Activated CD4-positive, alpha-beta T cell treated with anti-CD3 and anti-CD28 coated beads for 24 hours (primary cell): ENCODE results near the gene DNAJB8.

ENCODE experiments used
- DNase-seq, 2 donors: peaks; one replicate each; pipeline ENCODE4 v3.0.0-alpha.2; 2020; ENCODE audit warnings: low read depth in 2 of 2

DNAJB8 gene

GRCh38 chr3:128493570-128494366 lies 27.1 kb upstream of the DNAJB8 start:
- no peak for DNase-seq

DNA sequence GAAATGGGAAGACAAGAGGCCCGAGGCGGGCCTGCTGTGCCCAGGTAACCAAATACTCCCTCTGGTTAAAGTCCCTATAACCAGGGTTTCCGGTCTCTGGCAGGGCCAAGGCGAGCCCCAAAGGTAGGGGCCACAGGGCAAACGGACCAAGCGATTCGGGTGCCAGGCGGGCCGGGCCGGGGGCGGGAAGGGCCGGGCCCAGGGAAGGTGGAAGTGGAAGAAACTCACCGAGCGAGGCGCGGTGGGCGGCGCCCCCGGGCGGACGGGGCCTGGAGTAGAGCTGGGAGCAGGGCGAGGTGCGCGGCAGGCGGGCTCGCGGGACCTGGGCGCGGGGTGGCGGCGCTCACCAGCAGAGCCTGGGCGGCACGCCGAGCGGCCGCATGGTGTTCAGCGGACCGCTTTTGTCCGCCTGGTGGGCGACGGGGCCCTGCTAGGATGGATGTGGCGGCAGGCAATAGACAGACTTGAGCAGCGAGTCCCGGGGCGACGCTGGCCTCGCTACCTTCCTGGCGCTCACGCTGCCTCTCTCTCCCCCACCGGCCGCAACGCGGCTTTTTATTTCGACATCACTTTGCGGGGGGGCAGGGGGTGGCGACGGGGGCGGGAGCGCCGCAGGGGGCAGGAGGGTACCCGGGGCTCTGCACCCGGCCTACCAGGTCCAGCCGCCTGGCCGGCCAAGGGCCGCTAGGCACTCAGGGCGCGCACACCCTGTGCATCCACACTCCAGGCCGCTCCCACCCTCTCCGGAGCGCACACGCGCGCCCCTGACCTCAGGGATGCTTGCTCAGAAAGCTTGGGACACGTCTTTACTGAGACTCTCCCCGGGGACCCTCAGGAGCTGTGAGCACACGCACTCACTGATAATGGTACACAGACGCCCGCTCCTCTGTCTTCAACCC lies 26.2 kb upstream of the DNAJB8 start, which contains the start of gene GATA2:
Gene GATA2, minus strand, starts transcription at position 531 of the 899 bp plus-strand sequence. CDS start 6,170 bp downstream, outside the sequence.
- DNase-seq, result no peak

DNA sequence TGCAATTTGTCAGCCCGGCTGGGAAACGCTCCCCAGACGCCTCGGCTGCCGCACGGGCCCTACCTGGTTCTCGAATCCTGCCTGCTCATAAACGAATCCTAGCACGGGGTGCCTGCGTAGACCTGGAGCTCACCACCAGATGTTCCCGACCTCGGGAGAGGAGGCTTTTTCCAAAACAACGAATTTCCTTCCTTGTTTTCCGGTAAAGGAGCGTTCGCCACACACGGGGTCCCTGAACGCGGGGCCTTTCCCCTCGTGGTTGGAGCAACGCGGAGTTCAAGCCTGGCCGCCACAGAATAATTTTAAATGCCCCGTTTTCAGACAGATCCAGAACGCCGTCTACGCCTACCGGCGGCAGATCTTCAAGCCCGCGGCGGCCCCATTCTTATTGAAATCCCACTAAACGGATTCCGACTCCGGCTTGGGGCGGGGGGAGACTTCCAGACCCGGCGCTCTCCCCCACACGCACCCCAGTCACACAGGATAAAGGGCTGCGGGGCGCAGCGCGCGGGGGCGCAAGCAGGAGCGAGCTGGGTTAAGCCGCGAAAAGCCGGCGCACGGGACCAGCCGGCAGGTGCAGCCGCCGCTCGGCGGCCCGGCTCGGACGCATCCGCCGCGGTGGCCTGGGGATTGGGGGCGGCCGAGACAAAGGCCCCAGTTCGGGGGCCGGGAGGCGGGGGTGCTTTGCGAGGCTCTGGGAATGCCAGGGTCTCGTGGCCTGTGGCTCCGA lies 25.4 kb upstream of the DNAJB8 start:
- DNase-seq, result no peak

GRCh38 chr3:128491691-128491940 lies 24.9 kb upstream of the DNAJB8 start:
- no peak for DNase-seq

DNA sequence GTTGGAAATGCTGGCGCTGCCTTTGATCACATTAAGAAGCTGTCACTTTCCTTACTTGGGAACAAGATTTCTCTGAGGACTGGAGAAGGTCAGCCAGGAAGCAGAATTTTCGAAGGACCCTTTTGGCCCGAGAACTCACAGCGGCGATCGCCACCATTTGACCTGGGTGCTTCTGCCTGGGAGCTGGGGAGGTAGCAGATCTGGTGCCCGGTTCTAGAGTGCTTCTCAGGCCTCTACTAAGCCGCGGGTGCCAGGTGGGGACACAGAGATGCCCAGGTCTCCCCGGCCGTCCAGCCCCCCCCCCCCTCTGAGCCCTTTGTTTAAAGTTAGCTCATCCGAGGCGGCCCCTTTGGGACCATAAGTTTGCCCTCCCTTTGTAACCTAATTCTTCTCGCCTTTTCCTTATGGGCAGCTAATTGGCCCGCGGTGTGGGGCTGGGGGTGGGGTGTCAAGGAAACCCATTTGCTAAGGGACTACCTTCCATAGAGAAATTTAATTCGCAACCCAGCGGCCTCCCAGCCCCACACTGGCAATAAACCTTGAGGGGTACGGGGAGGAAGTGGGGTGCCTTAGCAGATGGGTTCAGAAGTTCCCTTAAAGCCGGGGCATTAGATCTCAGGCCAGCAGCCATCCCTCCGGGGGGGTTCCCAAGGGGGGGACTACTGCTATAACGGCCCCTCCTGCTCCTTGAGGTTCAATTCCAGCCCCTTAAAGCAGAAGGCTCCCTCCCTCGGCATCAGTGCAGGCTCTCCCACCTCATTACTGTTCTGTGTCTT lies 24.4 kb upstream of the DNAJB8 start:
- no peak for DNase-seq

- DNase-seq, result no peak
Measured at GRCh38 chr3:128490650-128490914, 23.9 kb upstream of the DNAJB8 start.

DNA sequence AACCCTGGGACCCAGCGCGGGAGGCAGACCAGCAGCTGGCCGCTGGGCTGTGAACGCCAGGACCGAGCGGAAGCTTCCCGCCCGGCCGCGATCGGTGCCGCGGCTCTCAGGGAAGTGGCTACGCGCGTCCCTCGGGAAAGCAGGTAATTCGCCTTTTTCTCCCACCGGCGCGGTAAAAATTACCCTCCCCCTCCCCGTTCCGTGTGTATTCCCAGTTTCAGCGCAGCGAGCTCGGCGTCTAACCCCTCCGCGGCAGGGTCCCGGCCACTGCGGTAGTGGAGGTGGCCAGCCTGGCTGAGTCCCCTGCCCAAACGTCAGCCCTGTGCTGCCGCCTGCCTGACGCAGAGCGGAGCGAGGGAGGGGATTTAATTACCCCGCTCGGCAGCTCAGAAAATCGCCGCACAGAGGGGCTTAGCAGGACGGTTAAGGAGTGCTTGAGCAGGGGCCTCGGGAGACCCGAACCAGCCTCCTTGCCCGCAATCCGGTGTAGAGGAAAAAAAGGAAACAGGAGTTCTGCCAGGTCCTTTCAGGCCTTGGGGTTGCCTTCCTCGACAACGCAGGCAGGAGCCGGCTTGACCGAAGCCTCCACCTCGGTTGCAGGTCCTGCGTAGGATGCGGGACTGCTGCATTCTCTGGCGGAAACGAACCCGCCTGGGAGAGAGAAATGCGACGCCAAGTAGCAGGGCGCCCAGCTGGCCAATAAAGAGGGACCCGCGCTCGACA lies 23.4 kb upstream of the DNAJB8 start:
- DNase-seq, result no peak

GRCh38 chr3:128489674-128489926 lies 22.9 kb upstream of the DNAJB8 start:
- DNase-seq, result no peak

DNA sequence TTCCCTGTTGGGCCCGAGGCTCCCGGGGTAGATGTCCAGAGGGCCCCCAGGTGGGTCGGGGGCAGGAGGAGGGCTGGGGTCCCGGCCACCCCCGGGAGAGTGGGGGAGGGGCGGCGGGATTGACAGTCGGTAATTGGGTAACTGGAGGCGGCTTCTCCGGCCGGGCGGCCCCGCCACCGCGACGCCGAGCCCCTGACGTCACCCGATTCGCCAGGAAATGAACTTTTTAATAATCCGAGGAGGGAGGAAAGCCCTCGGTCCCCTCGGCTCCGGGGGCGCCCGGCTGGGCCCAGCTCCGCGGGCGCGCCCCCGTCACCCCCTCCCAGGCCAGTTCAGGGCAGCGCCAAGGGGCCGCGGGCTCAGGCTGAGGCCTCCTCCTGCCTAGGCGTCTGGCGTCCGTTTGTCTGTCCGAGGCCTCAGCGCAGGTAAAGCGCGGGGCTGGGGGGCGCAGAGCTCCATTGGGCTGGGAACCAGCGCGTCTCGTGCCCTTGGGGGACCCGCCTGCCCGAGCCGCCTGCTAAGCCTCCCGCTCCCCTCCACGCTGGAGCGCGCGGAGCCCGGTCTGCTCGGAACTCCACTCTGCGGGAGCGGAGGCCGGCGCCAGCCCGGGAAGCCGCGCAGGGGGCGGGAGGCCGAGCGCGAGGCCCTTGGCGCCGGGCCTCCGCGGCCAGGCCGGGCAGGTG lies 22.4 kb upstream of the DNAJB8 start:
- no peak for DNase-seq

- no peak for DNase-seq
Measured at GRCh38 chr3:128488636-128488990, 21.9 kb upstream of the DNAJB8 start.

DNA sequence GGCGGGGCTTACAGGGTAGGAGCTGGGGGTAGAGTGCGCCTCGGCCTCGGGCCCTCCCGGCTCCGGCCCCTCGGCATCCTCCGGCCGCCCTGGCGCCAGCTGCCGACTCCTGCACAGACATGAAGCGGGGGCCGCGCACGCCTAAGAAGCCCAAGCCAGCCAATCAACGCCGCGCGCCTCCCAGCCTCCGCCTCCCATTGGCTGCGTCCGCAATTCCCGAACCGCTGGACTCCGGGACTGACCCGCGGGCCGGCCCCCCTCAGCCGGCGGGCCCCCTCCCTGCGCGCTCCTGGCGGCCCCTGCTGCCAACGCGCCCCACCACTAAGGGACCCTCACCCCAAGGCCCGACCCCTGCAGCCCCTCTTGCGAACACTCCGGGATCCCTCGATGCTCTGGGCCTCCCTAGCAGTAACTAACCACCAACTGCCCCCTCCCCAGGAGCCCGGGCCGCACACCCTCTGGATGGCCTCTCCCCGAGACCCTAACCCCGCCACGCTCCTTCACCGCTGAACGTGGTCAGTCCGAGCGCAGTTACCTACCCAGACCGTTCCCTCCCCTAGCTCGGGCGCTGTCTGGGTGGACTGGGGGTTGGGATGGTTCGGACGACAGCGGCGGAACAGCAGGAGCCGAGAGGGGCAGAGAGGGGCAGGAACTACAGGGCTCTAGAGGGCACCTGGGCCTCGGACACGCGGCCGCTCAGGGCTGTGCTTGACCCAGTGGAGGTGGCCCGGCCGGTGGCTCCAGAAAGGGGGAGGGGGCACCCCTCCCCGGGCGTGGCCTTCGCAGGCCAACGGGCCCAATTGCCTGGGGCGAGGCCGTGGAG lies 21.3 kb upstream of the DNAJB8 start:
- DNase-seq, result no peak

GRCh38 chr3:128487538-128487812 lies 20.8 kb upstream of the DNAJB8 start:
- DNase-seq, result no peak

GRCh38 chr3:128486681-128487537 lies 20.2 kb upstream of the DNAJB8 start:
- DNase-seq, result no peak

DNA sequence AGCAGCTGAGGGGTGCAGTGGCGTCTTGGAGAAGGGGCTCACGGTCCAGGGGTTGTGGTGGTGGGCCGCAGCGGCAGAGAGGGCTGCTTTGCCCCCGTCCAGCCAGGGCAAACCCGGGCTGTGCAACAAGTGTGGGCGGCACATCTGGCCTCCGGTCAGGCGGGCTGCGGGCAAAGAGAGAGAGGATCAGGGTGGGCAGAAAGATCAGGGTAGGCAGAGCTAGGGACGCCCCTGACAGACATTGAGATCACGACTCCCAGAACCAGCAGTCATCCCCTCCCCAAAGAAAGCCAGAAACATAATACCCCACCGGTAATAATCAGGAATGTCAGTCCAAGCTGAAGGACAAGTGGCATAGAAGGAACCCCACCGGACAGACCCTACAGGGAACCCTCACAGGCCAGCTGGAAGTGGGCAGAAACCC lies 19.5 kb upstream of the DNAJB8 start:
- DNase-seq, result no peak

GRCh38 chr3:128485282-128486204 lies 18.9 kb upstream of the DNAJB8 start:
- no peak for DNase-seq

DNA sequence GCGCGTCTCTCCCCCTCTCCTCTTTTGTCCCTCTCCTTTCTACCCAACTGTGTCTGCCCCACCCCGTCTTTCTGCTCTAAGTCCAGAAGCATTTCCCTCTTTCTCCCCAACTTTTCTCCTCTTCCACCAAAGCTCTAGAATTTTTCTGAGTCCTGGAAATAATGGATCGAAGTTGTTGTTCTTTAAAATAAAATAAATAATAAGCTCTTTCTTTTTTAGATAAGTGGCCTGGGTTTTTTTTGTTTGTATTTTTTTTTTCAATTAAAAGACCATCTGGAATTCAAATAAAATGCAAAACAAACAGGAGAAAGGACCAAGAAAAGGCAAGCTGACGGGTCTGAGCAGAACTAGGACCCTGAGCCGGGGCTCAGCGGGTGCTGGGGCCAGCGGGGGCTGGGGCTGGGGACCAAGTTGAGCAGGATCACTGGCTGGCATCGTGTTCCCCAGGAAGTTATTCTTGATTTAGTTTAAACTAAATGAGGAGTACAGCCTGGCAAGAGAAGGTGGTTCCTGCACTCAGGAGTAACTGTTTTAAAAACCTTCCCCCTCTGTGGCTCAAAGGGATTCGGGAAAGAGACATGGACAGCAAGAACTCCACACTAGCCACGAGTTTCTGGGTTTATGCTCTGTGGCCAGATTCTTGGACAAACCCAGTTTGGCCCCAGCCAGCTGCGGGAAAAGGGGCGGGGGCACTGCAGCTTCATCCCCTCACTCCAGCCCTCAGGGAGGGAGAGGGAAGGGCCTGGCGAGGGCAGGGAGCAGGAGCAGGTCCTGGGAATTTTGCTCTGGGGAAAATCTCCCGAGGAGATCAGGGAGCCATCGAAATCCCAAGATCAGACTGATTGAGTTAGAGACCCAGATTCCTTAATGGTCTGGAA lies 18.0 kb upstream of the DNAJB8 start:
- no peak for DNase-seq

DNA sequence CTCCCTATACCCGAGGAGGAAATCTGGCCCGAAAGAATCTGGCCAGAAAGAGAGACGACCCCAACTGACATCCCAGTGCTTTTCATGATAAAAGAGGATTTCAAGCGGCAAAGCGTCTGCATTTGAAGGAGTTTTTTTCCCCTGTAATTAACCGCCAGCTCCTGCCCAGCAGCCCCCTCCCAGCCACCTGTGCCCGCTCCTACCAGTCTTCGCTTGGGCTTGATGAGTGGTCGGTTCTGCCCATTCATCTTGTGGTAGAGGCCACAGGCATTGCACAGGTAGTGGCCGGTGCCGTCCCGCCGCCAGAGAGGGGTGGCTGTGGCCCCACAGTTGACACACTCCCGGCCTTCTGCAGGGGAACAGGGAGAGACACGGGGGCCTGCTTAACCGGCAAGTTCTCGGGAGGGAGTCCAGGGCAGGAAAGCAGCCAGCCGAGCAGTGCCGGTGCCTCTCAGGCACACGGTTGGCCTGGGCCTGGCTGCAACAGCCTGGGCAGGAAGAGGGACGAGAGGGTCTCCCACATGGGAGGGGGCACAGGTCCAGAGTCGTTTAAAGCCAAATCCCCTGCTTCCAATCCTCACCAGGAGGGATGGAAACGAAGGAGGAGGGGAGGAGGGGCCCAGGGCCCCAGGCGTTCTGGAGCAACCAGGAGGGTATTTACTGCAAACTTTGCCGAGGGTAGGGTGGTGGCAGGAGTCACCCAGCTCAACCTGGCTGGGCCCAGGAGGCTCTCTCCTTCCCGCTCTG lies 17.1 kb upstream of the DNAJB8 start:
- DNase-seq, result no peak
